ENCODE results near the gene PARP3.

Gene PARP3

DNA sequence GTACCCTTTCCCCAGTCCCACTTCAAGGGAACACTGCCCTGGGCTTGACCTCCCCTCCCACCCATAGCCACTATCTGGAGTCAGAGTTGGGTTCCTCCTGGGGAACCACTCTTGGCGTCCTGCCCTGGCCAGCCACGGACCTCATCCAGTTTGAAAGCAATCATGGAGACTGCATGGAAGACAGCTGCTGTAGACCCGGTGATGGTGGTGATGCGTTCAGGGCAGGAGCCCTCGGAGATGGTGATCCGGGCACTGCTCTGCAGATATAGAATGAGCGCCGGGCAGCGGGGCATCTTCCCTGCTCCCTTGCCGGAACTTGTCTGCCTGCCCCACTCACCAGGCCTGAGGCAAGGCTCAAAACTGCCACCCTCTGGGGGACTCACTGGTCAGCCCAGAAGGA is 18.2 kb downstream of the PARP3 start:
- Histone ChIP-seq H4K20me1 (peaks cover 0 to 68% (median 24%) of the 10 kb centered on the region in 11 experiments; a peak in 15 of 22 replicates), H3K4me2 (no peak overlapping the region), H3K4me3 (no peak overlapping the region), H3K36me3 (peaks cover 8 to 53% (median 38%) of the 10 kb centered on the region in 11 experiments), H3K9ac (no peak overlapping the region), H3K27me3 (peaks cover 20 to 26% (median 23%) of the 10 kb centered on the region in 11 experiments), H3K27ac (no peak overlapping the region), H3K4me1 (peaks cover 26 to 70% (median 47%) of the 10 kb centered on the region in 10 experiments), H3K9me3 (replicated peaks in 1 of 11) (no peaks in the 10 kb centered on the region)
- no peak for TF ChIP-seq Cebpa-rat (IDR thresholded peaks at IDR 0.05)

- peaks cover 0 to 62% (median 18%) of the 10 kb centered on the region in 11 experiments; a peak in 15 of 22 replicates for H4K20me1 ChIP-seq
- peaks cover 14 to 20% (median 17%) of the 10 kb centered on the region in 11 experiments for H3K27me3 ChIP-seq
- H3K9ac ChIP-seq, result no peak overlapping the region
- TF ChIP-seq Cebpa-rat (IDR thresholded peaks at IDR 0.05), result no peak
- H3K9me3 ChIP-seq (replicated peaks in 1 of 11), result no peaks in the 10 kb centered on the region
- H3K4me3 ChIP-seq, result no peak overlapping the region
- H3K4me2 ChIP-seq, result no peak overlapping the region
- H3K36me3 ChIP-seq, result peaks cover 8 to 53% (median 38%) of the 10 kb centered on the region in 11 experiments
- no peak overlapping the region for H3K27ac ChIP-seq
- peaks cover 28 to 70% (median 47%) of the 10 kb centered on the region in 10 experiments for H3K4me1 ChIP-seq
These were observed 18.8 kb downstream of the PARP3 start for GRCh38 chr3:51961011-51961410.

GRCh38 chr3:51961602-51962569 is 19.7 kb downstream of the PARP3 start:
- no peaks in the 10 kb centered on the region for H3K9me3 ChIP-seq (replicated peaks in 1 of 11)
- H3K4me3 ChIP-seq, result no peak overlapping the region
- TF ChIP-seq Cebpa-rat (IDR thresholded peaks at IDR 0.05), result no peak
- peaks cover 8 to 50% (median 37%) of the 10 kb centered on the region in 11 experiments for H3K36me3 ChIP-seq
- H3K27ac ChIP-seq, result no peak overlapping the region
- peak overlapping the region in 3 of 11 experiments; percentile 3 to 21 (median 19); a peak in 2 of 22 replicates for H3K4me2 ChIP-seq
- peaks cover 0 to 53% (median 10%) of the 10 kb centered on the region in 11 experiments; a peak in 13 of 22 replicates for H4K20me1 ChIP-seq
- peaks cover 28 to 70% (median 47%) of the 10 kb centered on the region in 10 experiments for H3K4me1 ChIP-seq
- peak overlapping the region in 1 of 11 experiments; percentile 18; a peak in 1 of 22 replicates for H3K9ac ChIP-seq
- H3K27me3 ChIP-seq, result peaks cover 5 to 11% (median 8%) of the 10 kb centered on the region in 11 experiments

DNA sequence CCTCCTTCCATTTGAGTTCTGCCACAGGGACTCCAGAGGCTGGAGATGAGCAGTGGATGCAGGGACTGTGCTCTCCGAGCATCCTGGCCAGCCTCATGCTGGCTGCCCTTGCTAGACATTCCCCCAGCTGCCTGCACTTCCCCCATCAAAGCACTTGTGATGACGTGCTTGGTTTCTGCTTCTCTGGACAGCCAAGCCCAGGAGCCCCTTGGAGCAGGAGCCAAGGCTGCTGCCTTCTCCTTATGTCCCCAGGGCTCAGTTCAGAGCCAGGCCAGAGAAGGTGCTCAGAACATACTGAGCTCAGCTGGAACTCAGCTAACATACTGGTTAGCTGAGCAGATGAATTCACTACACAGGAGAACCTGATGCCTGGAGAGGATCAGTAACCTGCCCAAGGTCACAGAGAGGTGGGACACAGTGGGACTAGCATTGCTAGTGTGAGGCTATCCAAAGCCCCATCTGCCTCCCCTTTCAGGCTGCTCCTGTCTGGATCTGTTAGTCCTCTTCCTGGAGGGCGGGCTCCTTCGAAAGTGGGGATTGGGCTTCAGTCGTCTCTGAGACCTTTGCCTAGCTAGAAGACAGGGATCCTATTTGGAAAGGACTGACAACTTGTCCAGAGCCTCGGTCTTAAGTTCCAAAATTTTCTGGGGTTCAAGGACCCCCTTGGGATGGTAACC is 20.8 kb downstream of the PARP3 start:
- H3K4me2 ChIP-seq, result peak overlapping the region in 2 of 11 experiments; percentile 10 to 20; a peak in 1 of 22 replicates
- 0 out of 22 replicates have a peak overlapping the region, but pooled peaks of 2 of the 11 experiments have one; percentile 20 to 23 for H3K9ac ChIP-seq
- H3K27ac ChIP-seq, result no peak overlapping the region
- peaks cover 8 to 40% (median 30%) of the 10 kb centered on the region in 11 experiments for H3K36me3 ChIP-seq
- H3K4me1 ChIP-seq, result peaks cover 18 to 63% (median 44%) of the 10 kb centered on the region in 10 experiments
- peaks cover 0 to 44% (median 8%) of the 10 kb centered on the region in 11 experiments; a peak in 9 of 22 replicates for H4K20me1 ChIP-seq
- no peaks in the 10 kb centered on the region for H3K9me3 ChIP-seq (replicated peaks in 1 of 11)
- no peak overlapping the region for H3K4me3 ChIP-seq
- TF ChIP-seq Cebpa-rat (IDR thresholded peaks at IDR 0.05), result no peak
- H3K27me3 ChIP-seq, result peaks cover 0 to under 1% (median 0%) of the 10 kb centered on the region in 11 experiments; a peak in 1 of 22 replicates

DNA sequence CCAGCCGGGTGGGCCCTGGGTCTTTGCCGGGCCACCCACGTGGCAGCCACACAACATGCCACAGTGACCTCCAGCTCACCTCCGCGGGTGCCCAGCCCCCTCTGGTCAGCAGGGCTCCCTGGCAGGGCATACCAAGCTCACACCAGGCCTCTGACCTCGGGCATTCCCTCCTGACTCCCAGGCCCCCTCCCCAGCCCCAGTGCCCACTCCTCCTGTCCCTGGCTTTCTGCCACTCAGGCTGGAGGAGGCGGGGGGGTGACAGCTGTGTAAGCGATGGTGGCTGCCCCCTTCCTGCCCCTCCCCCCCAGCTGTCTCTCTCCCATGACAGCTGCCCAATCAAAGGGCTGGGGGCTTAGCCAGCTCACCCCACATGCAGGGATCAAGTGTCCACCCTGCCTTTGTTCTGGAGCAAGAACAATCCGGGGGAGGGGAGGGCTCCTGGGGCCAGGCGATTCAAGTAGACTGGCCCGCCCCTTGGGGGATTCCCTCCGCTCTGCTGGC is 21.8 kb downstream of the PARP3 start:
- H3K9me3 ChIP-seq (replicated peaks in 1 of 11), result no peaks in the 10 kb centered on the region
- H3K27ac ChIP-seq, result no peak overlapping the region
- H4K20me1 ChIP-seq, result peaks cover 0 to 51% (median 9%) of the 10 kb centered on the region in 11 experiments; a peak in 13 of 22 replicates
- no peak overlapping the region for H3K9ac ChIP-seq
- H3K36me3 ChIP-seq, result peaks cover 8 to 30% (median 21%) of the 10 kb centered on the region in 11 experiments
- H3K27me3 ChIP-seq, result no peaks in the 10 kb centered on the region
- no peak overlapping the region for H3K4me3 ChIP-seq
- H3K4me1 ChIP-seq, result peaks cover 25 to 71% (median 52%) of the 10 kb centered on the region in 10 experiments
- peak overlapping the region in 6 of 11 experiments; percentile 93 to 99 (median 96); a peak in 7 of 22 replicates for H3K4me2 ChIP-seq
- TF ChIP-seq Cebpa-rat (IDR thresholded peaks at IDR 0.05), result no peak

DNA sequence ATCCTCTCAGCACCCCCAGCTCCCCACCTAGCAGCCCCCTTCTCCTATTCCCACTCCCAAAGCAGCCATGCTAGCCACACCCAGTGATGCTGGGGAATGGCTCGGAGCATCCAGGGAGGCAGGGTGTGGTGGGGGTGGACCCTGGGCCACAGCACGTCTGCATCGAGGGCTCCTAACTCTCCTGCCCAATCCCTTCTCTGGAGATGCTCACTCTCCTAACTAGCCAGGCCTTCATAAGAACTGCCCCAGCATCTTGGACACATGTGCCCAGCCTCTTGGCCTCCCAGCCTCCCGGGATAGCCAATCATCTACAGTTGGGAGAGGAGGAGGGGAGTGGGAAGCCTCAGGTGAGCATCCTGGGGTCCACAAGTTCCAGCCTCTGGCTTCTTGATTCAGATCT is 22.4 kb downstream of the PARP3 start:
- Histone ChIP-seq H3K4me3 (no peak overlapping the region), H3K36me3 (peaks cover 7 to 29% (median 15%) of the 10 kb centered on the region in 11 experiments; a peak in 21 of 22 replicates), H3K4me2 (peak overlapping the region in 9 of 11 experiments; percentile 15 to 99 (median 93); a peak in 11 of 22 replicates), H3K9ac (peak overlapping the region in 1 of 11 experiments; percentile 16; a peak in 1 of 22 replicates), H3K4me1 (peaks cover 30 to 76% (median 58%) of the 10 kb centered on the region in 10 experiments), H3K27ac (no peak overlapping the region), H3K27me3 (no peaks in the 10 kb centered on the region), H4K20me1 (peaks cover 0 to 56% (median 11%) of the 10 kb centered on the region in 11 experiments; a peak in 15 of 22 replicates), H3K9me3 (replicated peaks in 1 of 11) (no peaks in the 10 kb centered on the region)
- no peak for TF ChIP-seq Cebpa-rat (IDR thresholded peaks at IDR 0.05)

- H3K27ac ChIP-seq, result peak overlapping the region in 1 of 11 experiments; percentile 94; a peak in 2 of 22 replicates
- H4K20me1 ChIP-seq, result peaks cover 0 to 58% (median 25%) of the 10 kb centered on the region in 11 experiments; a peak in 15 of 22 replicates
- H3K27me3 ChIP-seq, result no peaks in the 10 kb centered on the region
- H3K4me3 ChIP-seq, result peak overlapping the region in 6 of 10 experiments; percentile 67 to 79 (median 73); a peak in 5 of 20 replicates
- H3K9ac ChIP-seq, result peak overlapping the region in 6 of 11 experiments; percentile 86 to 95 (median 90); a peak in 10 of 22 replicates
- H3K4me1 ChIP-seq, result peaks cover 41 to 91% (median 73%) of the 10 kb centered on the region in 10 experiments
- peak overlapping the region; percentile 76 to 99 (median 97) for H3K4me2 ChIP-seq
- peaks cover 0 to 28% (median 2%) of the 10 kb centered on the region in 11 experiments; a peak in 11 of 22 replicates for H3K36me3 ChIP-seq
- no peaks in the 10 kb centered on the region for H3K9me3 ChIP-seq (replicated peaks in 1 of 11)
- TF ChIP-seq Cebpa-rat (IDR thresholded peaks at IDR 0.05), result no peak
These were observed 23.9 kb downstream of the PARP3 start for GRCh38 chr3:51966016-51966415.

DNA sequence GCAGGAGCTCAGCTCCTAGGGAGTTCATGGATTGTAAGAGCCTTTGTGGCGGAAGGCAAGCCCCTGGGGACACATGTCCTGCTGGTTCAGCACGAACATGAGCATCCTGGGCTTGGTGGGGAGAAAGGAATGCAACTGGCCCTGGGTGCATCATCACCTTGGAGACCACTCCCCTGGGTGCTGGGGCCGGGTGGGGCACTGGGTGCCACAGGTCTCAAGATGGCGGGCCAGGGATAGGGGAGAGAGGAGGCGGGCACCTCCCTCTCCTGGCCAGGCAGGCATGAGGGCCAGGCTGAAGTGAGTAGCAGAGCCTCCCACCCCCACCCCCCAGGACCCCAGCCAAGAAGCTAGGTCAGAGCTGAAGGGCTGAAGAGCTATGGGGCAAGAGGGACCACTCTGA is 24.3 kb downstream of the PARP3 start:
- no peak for TF ChIP-seq Cebpa-rat (IDR thresholded peaks at IDR 0.05)
- H3K4me1 ChIP-seq, result peaks cover 46 to 92% (median 77%) of the 10 kb centered on the region in 10 experiments
- H4K20me1 ChIP-seq, result peaks cover 0 to 58% (median 27%) of the 10 kb centered on the region in 11 experiments; a peak in 15 of 22 replicates
- H3K27ac ChIP-seq, result peak overlapping the region in 9 of 11 experiments; percentile 68 to 95 (median 89); a peak in 15 of 22 replicates
- H3K4me2 ChIP-seq, result peak overlapping the region; percentile 76 to 99 (median 97)
- H3K9me3 ChIP-seq (replicated peaks in 1 of 11), result no peaks in the 10 kb centered on the region
- H3K9ac ChIP-seq, result peak overlapping the region; percentile 80 to 95 (median 87); a peak in 21 of 22 replicates
- no peaks in the 10 kb centered on the region for H3K27me3 ChIP-seq
- H3K36me3 ChIP-seq, result peaks cover 0 to 29% (median 4%) of the 10 kb centered on the region in 11 experiments; a peak in 7 of 22 replicates
- peak overlapping the region; percentile 67 to 79 (median 72) for H3K4me3 ChIP-seq
